Prostate gland (tissue), 2 donors: Measurements from ENCODE around the gene ITPR2. TPM values are rescaled to one million over a fixed set of nuclear protein-coding genes. Genes with fewer than 3 reads are reported as not detected.
A peak's percentile ranks its signal among the peaks of the same experiment; 100 is the strongest.
"Not testable (repeated sequence)": the region's sequence is repeated elsewhere in the genome, so short reads cannot be mapped to it uniquely, and the experiment has no call there.

ENCODE experiments used
- DNase-seq: peaks from one replicate; pipeline ENCODE4 v3.0.0-alpha.2; 2019; ENCODE audit warnings: low spot score
- H3K27ac ChIP-seq, 2 donors: fragments of 200-600 bp; sonication (generic); 2 replicates each; pipeline ENCODE4 v1.5.1; 2017 to 2019
- H3K27me3 ChIP-seq: fragments of 200-600 bp; sonication (generic); replicated peaks from 2 replicates; pipeline ENCODE4 v1.5.1; 2019; ENCODE audit not compliant: insufficient read depth
- H3K36me3 ChIP-seq, 2 donors: fragments of 200-600 bp; sonication (generic); 1 replicate in 1 of 2; 2 replicates in 1 of 2; pipeline versions ENCODE4 v1.5.1 to v1.8.1; 2017 to 2019
- H3K4me1 ChIP-seq: fragments of 200-600 bp; sonication (generic); replicated peaks from 2 replicates; pipeline ENCODE4 v1.5.1; 2019
- H3K4me3 ChIP-seq, 2 donors: fragments of 200-600 bp; sonication (generic); 2 replicates each; pipeline ENCODE4 v1.5.1; 2017 to 2019
- H3K9me3 ChIP-seq: fragments of 200-600 bp; sonication (generic); 2 replicates; pipeline ENCODE4 v1.5.1; 2017
- CTCF ChIP-seq, 4 experiments: fragments of 200-600 bp in 2 of 4; fragments of 450-650 bp in 2 of 4; sonication (generic) in 2 of 4; IDR thresholded peaks; 1 replicate in 3 of 4; 2 replicates in 1 of 4; pipeline ENCODE4 v1.5.1; 2016 to 2019; ENCODE audit warnings: antibody characterized with exemption in 4 of 4, mild to moderate bottlenecking in 2 of 4, moderate library complexity in 2 of 4
- POLR2A ChIP-seq: fragments of 450-650 bp; IDR thresholded peaks from one replicate; pipeline ENCODE4 v1.6.1; 2016; ENCODE audit warnings: antibody characterized with exemption, mild to moderate bottlenecking
- POLR2AphosphoS5 ChIP-seq: sonication (generic); formaldehyde crosslinking; IDR thresholded peaks from one replicate; pipeline ENCODE4 v1.6.1; 2017; ENCODE audit warnings: antibody characterized with exemption
- WGBS: methylation state at CpG from one replicate; pipeline ENCODE4 v1.1.5; 2018; 5-methylcytosine and 5-hydroxymethylcytosine counted together
- intact Hi-C: fragments of 100-400 bp; cut with DNase I; formaldehyde crosslinking; loops from one replicate; pipeline ENCODE4 v1.14.2; 2022
- total RNA-seq, 2 donors: library from RNA; depleted of rRNA; stranded (reverse); fragments of >200 nt; gene quantifications; one replicate each; pipeline ENCODE4 v1.1.0, GENCODE V29; 2016

ITPR2 gene
- total RNA-seq, 2 donors from 2014 or later, result 30.0 to 44.4 TPM

GRCh38 chr12:26441434-26441833, 391.6 kb downstream of the ITPR2 start:
- no peak overlapping the region for H3K4me3 ChIP-seq
- no peaks in the 10 kb centered on the region for H3K4me1 ChIP-seq
- H3K27me3 ChIP-seq, result no peaks in the 10 kb centered on the region
- DNase-seq, result no peak
- no peaks in the 10 kb centered on the region for H3K9me3 ChIP-seq
- no peaks in the 10 kb centered on the region for H3K36me3 ChIP-seq
- WGBS, result 81% methylated on average over 1 of the region's 1 CpG
- H3K27ac ChIP-seq, result no peak overlapping the region
- no peak for TF ChIP-seq CTCF (IDR thresholded peaks at IDR 0.05)
- TF ChIP-seq POLR2AphosphoS5, result no peak
- TF ChIP-seq POLR2A, result no peak
- intact Hi-C loops, result no loop called here

GRCh38 chr12:26435069-26435404, 398.0 kb downstream of the ITPR2 start:
- TF ChIP-seq CTCF (IDR thresholded peaks at IDR 0.05) (no peak), POLR2A (no peak), POLR2AphosphoS5 (no peak)
- Histone ChIP-seq H3K27me3 (no peaks in the 10 kb centered on the region), H3K4me3 (no peak overlapping the region), H3K36me3 (no peaks in the 10 kb centered on the region), H3K4me1 (no peaks in the 10 kb centered on the region), H3K9me3 (no peaks in the 10 kb centered on the region), H3K27ac (no peak overlapping the region)
- no peak for DNase-seq
- WGBS, result 84% methylated on average over 1 of the region's 1 CpG
- intact Hi-C loops, result loop anchor here (10.0 kb wide), 1 partner anchor 180 kb away; no protein-coding TSS in a partner anchor

- Histone ChIP-seq H3K4me3 (no peak overlapping the region), H3K36me3 (no peaks in the 10 kb centered on the region), H3K27me3 (no peaks in the 10 kb centered on the region), H3K27ac (no peak overlapping the region), H3K4me1 (no peaks in the 10 kb centered on the region), H3K9me3 (no peaks in the 10 kb centered on the region)
- intact Hi-C loops, result loop anchor here (10.0 kb wide), 1 partner anchor 180 kb away; no protein-coding TSS in a partner anchor
- 64% methylated on average over 4 of the region's 4 CpGs for WGBS
- DNase-seq, result no peak
- TF ChIP-seq CTCF (IDR thresholded peaks at IDR 0.05) (peak in 2 of 4 experiments; percentile 65 to 72), POLR2AphosphoS5 (no peak), POLR2A (no peak)
Observed at GRCh38 chr12:26434299-26435068, 398.5 kb downstream of the ITPR2 start.

GRCh38 chr12:26433701-26434100, 399.3 kb downstream of the ITPR2 start:
- H3K9me3 ChIP-seq, H3K27ac ChIP-seq, H3K27me3 ChIP-seq, H3K36me3 ChIP-seq, H3K4me3 ChIP-seq, H3K4me1 ChIP-seq, DNase-seq: not testable (repeated sequence)
- 76% methylated on average over 1 of the region's 1 CpG for WGBS
- intact Hi-C loops, result loop anchor here (10.0 kb wide), 1 partner anchor 181 kb away; no protein-coding TSS in a partner anchor

GRCh38 chr12:26431211-26431610, 401.8 kb downstream of the ITPR2 start:
- Histone ChIP-seq H3K9me3 (no peaks in the 10 kb centered on the region), H3K27me3 (no peaks in the 10 kb centered on the region), H3K4me1 (no peaks in the 10 kb centered on the region), H3K4me3 (no peak overlapping the region), H3K36me3 (no peaks in the 10 kb centered on the region), H3K27ac (no peak overlapping the region)
- intact Hi-C loops, result loop anchor here (10.0 kb wide), 1 partner anchor 184 kb away; no protein-coding TSS in a partner anchor
- WGBS, result 35% methylated on average over 3 of the region's 3 CpGs
- TF ChIP-seq CTCF (IDR thresholded peaks at IDR 0.05), result no peak
- TF ChIP-seq POLR2A, result no peak
- no peak for TF ChIP-seq POLR2AphosphoS5
- DNase-seq, result no peak

- not testable (repeated sequence) for H3K4me3 ChIP-seq, H3K4me1 ChIP-seq, DNase-seq, H3K27me3 ChIP-seq, H3K27ac ChIP-seq, H3K9me3 ChIP-seq, H3K36me3 ChIP-seq
- intact Hi-C loops, result loop anchor here (10.0 kb wide), 1 partner anchor 184 kb away; no protein-coding TSS in a partner anchor
Observed at GRCh38 chr12:26430596-26430995, 402.4 kb downstream of the ITPR2 start.
